ENCODE measurements around the gene AGRN. TPM values are rescaled to one million over a fixed set of nuclear protein-coding genes. Genes with fewer than 3 reads are reported as not detected.

AGRN gene
- total RNA-seq, 1 donor from 2014 or later: 335 TPM

DNA sequence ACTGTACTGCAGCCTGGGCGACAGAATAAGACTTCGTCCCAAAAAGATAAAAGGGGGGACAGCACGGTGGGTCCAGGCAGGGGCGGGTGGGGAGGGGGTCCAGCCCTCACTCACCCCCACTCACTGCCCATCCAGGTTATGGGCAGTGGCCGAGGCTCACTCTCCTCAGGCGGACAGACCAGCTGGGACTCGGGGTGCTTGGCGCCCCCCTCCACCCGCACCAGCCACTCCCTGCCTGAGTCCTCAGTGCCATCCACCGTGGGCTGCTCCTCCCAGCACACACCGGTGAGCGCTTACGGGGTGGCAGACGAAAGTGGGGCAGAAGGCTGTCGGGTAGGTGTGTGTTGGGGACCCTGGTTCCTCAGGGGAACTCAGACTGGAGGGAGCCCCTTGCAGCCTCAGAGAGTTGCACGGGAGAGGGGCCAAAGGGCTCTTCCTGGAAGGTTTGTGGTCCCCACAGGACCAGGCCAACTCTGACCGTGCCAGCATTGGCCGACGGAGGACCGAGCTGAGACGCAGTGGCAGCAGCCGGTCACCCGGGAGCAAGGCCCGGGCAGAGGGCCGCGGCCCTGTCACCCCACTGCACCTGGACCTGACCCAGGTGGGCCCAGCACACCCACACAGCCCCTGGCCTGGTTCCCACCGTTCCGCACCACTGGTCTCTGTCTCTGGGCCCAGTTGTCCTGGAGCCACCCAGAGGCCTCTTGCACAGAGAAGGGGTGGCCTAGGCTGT lies 47.0 kb upstream of the AGRN start:
- Mint-ChIP-seq H3K27me3 (peaks cover 30% of the 10 kb centered on the region), H3K4me1 (ENCODE audit: low read depth) (peaks cover 2% of the 10 kb centered on the region)

DNA sequence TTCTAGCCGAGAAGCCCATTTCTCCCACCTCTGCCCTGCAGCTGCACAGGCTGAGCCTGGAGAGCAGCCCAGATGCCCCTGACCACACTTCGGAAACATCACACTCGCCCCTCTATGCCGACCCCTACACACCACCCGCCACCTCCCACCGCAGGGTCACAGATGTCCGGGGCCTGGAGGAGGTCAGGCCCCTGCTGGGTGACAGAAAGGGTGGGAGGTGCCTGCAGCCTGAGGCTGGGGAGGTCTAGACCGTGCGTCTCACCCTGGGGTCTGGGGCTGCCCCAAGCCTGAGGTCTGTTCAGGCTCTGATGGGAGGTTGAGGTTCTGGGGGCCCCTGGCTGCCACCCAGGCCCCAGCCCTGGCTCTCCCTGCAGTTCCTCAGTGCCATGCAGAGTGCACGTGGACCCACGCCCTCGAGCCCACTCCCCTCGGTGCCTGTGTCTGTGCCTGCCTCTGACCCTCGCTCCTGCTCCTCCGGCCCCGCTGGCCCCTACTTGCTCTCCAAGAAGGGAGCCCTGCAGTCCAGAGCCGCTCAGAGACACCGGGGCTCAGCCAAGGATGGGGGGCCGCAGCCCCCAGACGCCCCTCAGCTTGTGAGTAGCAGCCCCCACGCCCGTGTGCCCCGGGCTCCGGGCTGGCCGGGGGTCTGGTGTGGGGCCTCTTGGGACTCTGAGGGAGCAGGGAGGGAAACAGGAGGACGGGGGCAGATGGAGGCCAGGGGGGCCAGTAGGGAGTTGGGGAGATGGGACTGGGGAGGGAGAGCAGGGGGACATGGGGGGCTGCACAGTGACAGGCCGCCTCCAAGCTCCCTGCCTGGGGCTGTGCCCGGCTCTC lies 46.2 kb upstream of the AGRN start:
- no peak for DNase-seq (ENCODE audit: low spot score, unreplicated experiment)
- Mint-ChIP-seq H3K4me1 (ENCODE audit: low read depth) (peaks cover 2% of the 10 kb centered on the region), H3K4me3 (ENCODE audit: low read depth) (no peak overlapping the region), H3K27ac (no peak overlapping the region), H3K36me3 (ENCODE audit: insufficient read depth) (peaks cover 2% of the 10 kb centered on the region), H3K9me3 (ENCODE audit: low read depth) (peaks cover 3% of the 10 kb centered on the region), H3K27me3 (peaks cover 26% of the 10 kb centered on the region)
- TF ChIP-seq, protein P1, sequence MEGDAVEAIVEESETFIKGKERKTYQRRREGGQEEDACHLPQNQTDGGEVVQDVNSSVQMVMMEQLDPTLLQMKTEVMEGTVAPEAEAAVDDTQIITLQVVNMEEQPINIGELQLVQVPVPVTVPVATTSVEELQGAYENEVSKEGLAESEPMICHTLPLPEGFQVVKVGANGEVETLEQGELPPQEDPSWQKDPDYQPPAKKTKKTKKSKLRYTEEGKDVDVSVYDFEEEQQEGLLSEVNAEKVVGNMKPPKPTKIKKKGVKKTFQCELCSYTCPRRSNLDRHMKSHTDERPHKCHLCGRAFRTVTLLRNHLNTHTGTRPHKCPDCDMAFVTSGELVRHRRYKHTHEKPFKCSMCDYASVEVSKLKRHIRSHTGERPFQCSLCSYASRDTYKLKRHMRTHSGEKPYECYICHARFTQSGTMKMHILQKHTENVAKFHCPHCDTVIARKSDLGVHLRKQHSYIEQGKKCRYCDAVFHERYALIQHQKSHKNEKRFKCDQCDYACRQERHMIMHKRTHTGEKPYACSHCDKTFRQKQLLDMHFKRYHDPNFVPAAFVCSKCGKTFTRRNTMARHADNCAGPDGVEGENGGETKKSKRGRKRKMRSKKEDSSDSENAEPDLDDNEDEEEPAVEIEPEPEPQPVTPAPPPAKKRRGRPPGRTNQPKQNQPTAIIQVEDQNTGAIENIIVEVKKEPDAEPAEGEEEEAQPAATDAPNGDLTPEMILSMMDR (IDR thresholded peaks at IDR 0.05; ENCODE audit: unreplicated experiment): no peak

More for the DNA sequence above, 47.0 kb upstream of the AGRN start:
- Mint-ChIP-seq H3K27ac (no peak overlapping the region), H3K9me3 (ENCODE audit: low read depth) (no peaks in the 10 kb centered on the region), H3K36me3 (ENCODE audit: insufficient read depth) (no peaks in the 10 kb centered on the region), H3K4me3 (ENCODE audit: low read depth) (no peak overlapping the region)
- TF ChIP-seq, protein P1 (IDR thresholded peaks at IDR 0.05; ENCODE audit: unreplicated experiment): no peak
- DNase-seq (ENCODE audit: low spot score, unreplicated experiment): no peak

DNA sequence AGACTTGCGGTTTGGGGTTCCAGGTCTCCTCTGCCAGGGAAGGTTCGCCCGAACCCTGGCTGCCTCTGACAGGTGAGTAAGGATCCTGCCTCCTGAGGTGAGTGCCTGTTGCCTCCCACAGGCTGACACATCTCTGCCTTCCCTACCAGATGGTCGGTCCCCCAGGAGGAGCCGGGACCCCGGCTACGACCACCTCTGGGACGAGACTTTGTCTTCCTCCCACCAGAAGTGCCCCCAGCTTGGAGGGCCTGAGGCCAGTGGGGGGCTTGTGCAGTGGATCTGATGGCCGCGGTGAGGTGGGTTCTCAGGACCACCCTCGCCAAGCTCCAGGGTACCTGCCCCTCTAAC lies 45.7 kb upstream of the AGRN start:
- no peak for DNase-seq (ENCODE audit: low spot score, unreplicated experiment)
- Mint-ChIP-seq H3K4me3 (ENCODE audit: low read depth) (no peak overlapping the region), H3K27me3 (peaks cover 20% of the 10 kb centered on the region), H3K9me3 (ENCODE audit: low read depth) (peaks cover 3% of the 10 kb centered on the region), H3K4me1 (ENCODE audit: low read depth) (peaks cover 2% of the 10 kb centered on the region), H3K27ac (no peak overlapping the region), H3K36me3 (ENCODE audit: insufficient read depth) (peaks cover 2% of the 10 kb centered on the region)
- TF ChIP-seq, protein P1 (IDR thresholded peaks at IDR 0.05; ENCODE audit: unreplicated experiment): no peak

DNA sequence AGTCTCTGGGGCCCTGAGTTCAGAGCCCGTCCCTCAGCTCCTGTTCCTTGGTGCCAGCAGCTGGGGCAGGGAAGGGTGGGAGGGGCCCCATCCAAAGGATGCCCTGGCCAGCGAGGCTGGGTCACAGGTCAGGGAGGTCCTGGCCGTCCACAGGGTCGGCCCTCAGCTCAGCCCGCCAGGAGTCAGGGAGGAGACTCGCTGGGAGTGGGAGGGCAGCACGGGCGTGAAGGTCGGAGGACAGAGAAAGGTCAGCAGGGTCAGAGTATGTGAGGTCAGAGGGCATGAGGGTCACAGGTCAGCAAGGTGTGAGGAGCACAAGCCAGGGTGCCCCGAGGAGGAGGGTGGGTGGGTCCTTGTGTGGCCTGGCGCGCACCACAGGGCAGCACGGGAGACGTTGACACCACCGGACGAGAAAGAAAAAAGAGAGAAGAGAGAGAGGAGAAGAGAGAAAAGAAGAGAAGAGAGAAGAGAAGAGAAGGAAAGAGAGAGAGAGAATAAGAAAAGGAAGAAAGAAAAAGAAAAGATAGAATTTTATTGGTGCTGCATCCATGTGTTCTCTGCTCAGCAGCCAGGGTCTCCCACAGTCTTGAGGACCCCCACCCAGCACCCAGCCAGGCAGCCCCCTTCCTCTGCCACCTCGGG lies 45.1 kb upstream of the AGRN start:
- TF ChIP-seq, protein P1 (IDR thresholded peaks at IDR 0.05; ENCODE audit: unreplicated experiment): no peak
- Mint-ChIP-seq H3K27ac (no peak overlapping the region), H3K4me3 (ENCODE audit: low read depth) (no peak overlapping the region), H3K36me3 (ENCODE audit: insufficient read depth) (peaks cover 2% of the 10 kb centered on the region), H3K9me3 (ENCODE audit: low read depth) (peaks cover 3% of the 10 kb centered on the region), H3K4me1 (ENCODE audit: low read depth) (peaks cover 2% of the 10 kb centered on the region), H3K27me3 (peaks cover 14% of the 10 kb centered on the region)
- no peak for DNase-seq (ENCODE audit: low spot score, unreplicated experiment)

DNA sequence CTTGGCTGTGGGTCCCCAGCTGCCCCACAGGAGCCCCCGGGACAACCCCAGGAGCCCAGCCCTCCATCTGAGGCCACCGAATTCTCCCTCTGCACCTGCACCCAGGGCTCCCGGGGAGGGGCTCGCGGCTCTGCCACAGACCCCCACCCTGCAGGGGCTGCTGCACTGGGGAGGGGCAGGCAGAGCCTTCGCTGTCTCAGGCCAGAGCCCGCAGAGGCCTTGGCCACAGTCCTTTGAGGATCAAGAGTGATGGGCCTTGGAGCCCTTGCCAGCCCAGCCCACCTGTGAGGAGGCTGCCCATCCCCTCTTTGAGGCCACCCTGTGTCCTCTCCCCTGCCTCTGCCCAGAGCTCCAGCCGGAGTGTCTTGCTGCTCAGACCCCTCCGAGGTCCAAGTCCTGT lies 44.6 kb upstream of the AGRN start:
- Mint-ChIP-seq H3K27me3 (peaks cover 14% of the 10 kb centered on the region), H3K4me1 (ENCODE audit: low read depth) (peaks cover 2% of the 10 kb centered on the region), H3K4me3 (ENCODE audit: low read depth) (no peak overlapping the region), H3K36me3 (ENCODE audit: insufficient read depth) (peaks cover 2% of the 10 kb centered on the region), H3K9me3 (ENCODE audit: low read depth) (peaks cover 3% of the 10 kb centered on the region), H3K27ac (no peak overlapping the region)
- TF ChIP-seq, protein P1 (IDR thresholded peaks at IDR 0.05; ENCODE audit: unreplicated experiment): no peak
- DNase-seq (ENCODE audit: low spot score, unreplicated experiment): no peak
